Progenitor cell of endocrine pancreas (in vitro differentiated cells): ENCODE measurements around the gene DAP. TPM values are rescaled to one million over a fixed set of nuclear protein-coding genes. Genes with fewer than 3 reads are reported as not detected.

Source experiments
- DNase-seq: peaks from one replicate; pipeline ENCODE4 v3.0.0; 2021; ENCODE audit warnings: low spot score; ENCODE audit not compliant: unreplicated experiment
- H3K27ac Mint-ChIP-seq: 2 replicates; pipeline ENCODE4 v1.8.0; 2021; ENCODE audit warnings: mild to moderate bottlenecking, moderate library complexity, mixed read lengths
- H3K27me3 Mint-ChIP-seq: 2 replicates; pipeline ENCODE4 v1.8.0; 2021; ENCODE audit warnings: mixed read lengths
- H3K36me3 Mint-ChIP-seq: 2 replicates; pipeline ENCODE4 v1.8.0; 2022; ENCODE audit warnings: mixed read lengths; ENCODE audit not compliant: insufficient read depth
- H3K4me1 Mint-ChIP-seq: 2 replicates; pipeline ENCODE4 v1.8.0; 2021; ENCODE audit warnings: low read depth, mixed read lengths
- H3K4me3 Mint-ChIP-seq: 2 replicates; pipeline ENCODE4 v1.8.0; 2021; ENCODE audit warnings: low read depth, mild to moderate bottlenecking, moderate library complexity, mixed read lengths
- H3K9me3 Mint-ChIP-seq: 2 replicates; pipeline ENCODE4 v1.8.0; 2021; ENCODE audit warnings: low read depth, mixed read lengths
- CTCF ChIP-seq: fragments of 200-600 bp; sonication (generic); IDR thresholded peaks from one replicate; pipeline ENCODE4 v1.5.0; 2021; ENCODE audit warnings: antibody characterized with exemption, mild to moderate bottlenecking; ENCODE audit not compliant: unreplicated experiment
- total RNA-seq: library from RNA; stranded (reverse); gene quantifications from 2 replicates; pipeline ENCODE4 v1.2.1, GENCODE V29; 2021

DAP gene
- total RNA-seq, 1 donor from 2014 or later = 91.1 TPM

GRCh38 chr5:10658265-10658664 is 102.8 kb downstream of the DAP start:
- peaks cover 2% of the 10 kb centered on the region for H3K27me3 Mint-ChIP-seq
- H3K4me1 Mint-ChIP-seq = no peaks in the 10 kb centered on the region
- TF ChIP-seq CTCF = no peak
- no peak overlapping the region for H3K27ac Mint-ChIP-seq
- H3K9me3 Mint-ChIP-seq = no peaks in the 10 kb centered on the region
- no peak for DNase-seq
- no peak overlapping the region for H3K4me3 Mint-ChIP-seq
- no peaks in the 10 kb centered on the region for H3K36me3 Mint-ChIP-seq

- Mint-ChIP-seq H3K9me3 (no peaks in the 10 kb centered on the region), H3K4me1 (no peaks in the 10 kb centered on the region), H3K4me3 (no peak overlapping the region), H3K27me3 (no peaks in the 10 kb centered on the region), H3K36me3 (no peaks in the 10 kb centered on the region), H3K27ac (no peak overlapping the region)
- no peak for TF ChIP-seq CTCF
- no peak for DNase-seq
These were observed 104.8 kb downstream of the DAP start for GRCh38 chr5:10655972-10656830.

GRCh38 chr5:10655161-10655971 is 105.7 kb downstream of the DAP start:
- DNase-seq = no peak
- TF ChIP-seq CTCF = no peak
- Mint-ChIP-seq H3K36me3 (no peaks in the 10 kb centered on the region), H3K4me3 (no peak overlapping the region), H3K27me3 (no peaks in the 10 kb centered on the region), H3K27ac (no peak overlapping the region), H3K9me3 (no peaks in the 10 kb centered on the region), H3K4me1 (no peaks in the 10 kb centered on the region)

GRCh38 chr5:10654566-10654965 is 106.5 kb downstream of the DAP start:
- H3K4me3 Mint-ChIP-seq = no peak overlapping the region
- H3K36me3 Mint-ChIP-seq = no peaks in the 10 kb centered on the region
- H3K9me3 Mint-ChIP-seq = no peaks in the 10 kb centered on the region
- no peak overlapping the region for H3K27ac Mint-ChIP-seq
- no peaks in the 10 kb centered on the region for H3K27me3 Mint-ChIP-seq
- no peak for DNase-seq
- TF ChIP-seq CTCF = no peak
- no peaks in the 10 kb centered on the region for H3K4me1 Mint-ChIP-seq

GRCh38 chr5:10653751-10654400 is 107.2 kb downstream of the DAP start:
- H3K4me3 Mint-ChIP-seq = no peak overlapping the region
- no peaks in the 10 kb centered on the region for H3K36me3 Mint-ChIP-seq
- no peaks in the 10 kb centered on the region for H3K9me3 Mint-ChIP-seq
- no peak overlapping the region for H3K27ac Mint-ChIP-seq
- no peaks in the 10 kb centered on the region for H3K4me1 Mint-ChIP-seq
- H3K27me3 Mint-ChIP-seq = no peaks in the 10 kb centered on the region
- no peak for DNase-seq
- no peak for TF ChIP-seq CTCF
